MCF 10A (cell line): Measurements from ENCODE around the gene MRPS33. TPM values are rescaled to one million over a fixed set of nuclear protein-coding genes. Genes with fewer than 3 reads are reported as not detected.

ENCODE experiments used
- BruUV-seq: library from RNA; stranded (reverse); fragments of 400-500 nt; replicated peaks from 2 replicates; lab custom pipeline; 2021; lab: Mats Ljungman, UMichigan
- CTCF ChIA-PET: fragments of 300-600 bp; sonication (Branson Sonifier 250); formaldehyde crosslinking; extraction: SDS; loops from one replicate; lab custom pipeline; 2021; ENCODE audit warnings: antibody characterized with exemption, inconsistent platforms; lab: Yijun Ruan, JAX
- POLR2A ChIA-PET: fragments of 300-600, 350-650 bp; sonication (Branson Sonifier 250); formaldehyde crosslinking; extraction: SDS; loops from one replicate; lab custom pipeline; 2020; ENCODE audit warnings: antibody characterized with exemption, inconsistent platforms; lab: Yijun Ruan, JAX
- DNase-seq: peaks from one replicate; pipeline ENCODE4 v3.0.0-alpha.2; 2018; ENCODE audit not compliant: unreplicated experiment
- H3K27ac Mint-ChIP-seq: one replicate; pipeline ENCODE4 v1.8.0; 2022; ENCODE audit warnings: mild to moderate bottlenecking, low read depth, mixed read lengths; ENCODE audit not compliant: unreplicated experiment
- H3K27me3 Mint-ChIP-seq: one replicate; pipeline ENCODE4 v1.8.0; 2022; ENCODE audit warnings: mixed read lengths; ENCODE audit not compliant: insufficient read depth, unreplicated experiment
- H3K36me3 Mint-ChIP-seq: one replicate; pipeline ENCODE4 v1.8.0; 2022; ENCODE audit warnings: mild to moderate bottlenecking, moderate library complexity, mixed read lengths; ENCODE audit not compliant: insufficient read depth, unreplicated experiment
- H3K4me1 Mint-ChIP-seq: one replicate; pipeline ENCODE4 v1.8.0; 2022; ENCODE audit warnings: mixed read lengths; ENCODE audit not compliant: insufficient read depth, unreplicated experiment
- H3K4me3 Mint-ChIP-seq: one replicate; pipeline ENCODE4 v1.8.0; 2022; ENCODE audit warnings: mild to moderate bottlenecking, moderate library complexity, mixed read lengths; ENCODE audit not compliant: unreplicated experiment
- H3K9me3 Mint-ChIP-seq: one replicate; pipeline ENCODE4 v1.8.0; 2022; ENCODE audit warnings: mixed read lengths; ENCODE audit not compliant: unreplicated experiment
- CTCF ChIP-seq: fragments of 200-600 bp; IDR thresholded peaks from one replicate; pipeline ENCODE4 v1.8.0; 2022; ENCODE audit warnings: antibody characterized with exemption, mild to moderate bottlenecking; ENCODE audit not compliant: unreplicated experiment
- intact Hi-C: fragments of 100-400 bp; cut with micrococcal nuclease; formaldehyde crosslinking; loops from 2 replicates; pipeline ENCODE4 v1.14.1; 2022
- total RNA-seq: library from RNA; stranded (reverse); gene quantifications from 2 replicates; pipeline ENCODE4 v1.2.3, GENCODE V29; 2022

Gene MRPS33
- total RNA-seq, 1 experiment from 2014 or later = 58.6 TPM

GRCh38 chr7:140982508-140982907, 32.2 kb downstream of the MRPS33 start:
- no peak for TF ChIP-seq CTCF
- H3K4me1 Mint-ChIP-seq = no peaks in the 10 kb centered on the region
- no TSS peak for BruUV-seq
- H3K9me3 Mint-ChIP-seq = no peaks in the 10 kb centered on the region
- no peaks in the 10 kb centered on the region for H3K36me3 Mint-ChIP-seq
- no peak overlapping the region for H3K4me3 Mint-ChIP-seq
- H3K27me3 Mint-ChIP-seq = peaks cover 10% of the 10 kb centered on the region
- intact Hi-C loops = no loop called here
- no peak overlapping the region for H3K27ac Mint-ChIP-seq
- no peak for DNase-seq
- POLR2A ChIA-PET = interaction anchor here (0.7 kb wide), 1 partner anchor 32 kb away, joined by 3 read pairs; the partner anchor contains the start of gene MRPS33
- CTCF ChIA-PET = interaction anchor here (0.5 to 2.8 kb wide), 11 partner anchors 8 to 173 kb away, joined by 3 to 9 read pairs (median 4); no protein-coding TSS in a partner anchor

- ChIA-PET POLR2A (no interaction called here), CTCF (interaction anchor here (0.7 to 2.8 kb wide), 9 partner anchors 9 to 753 kb away, joined by 3 to 9 read pairs (median 4); no protein-coding TSS in a partner anchor)
- intact Hi-C loops = no loop called here
- Mint-ChIP-seq H3K4me1 (no peaks in the 10 kb centered on the region), H3K36me3 (no peaks in the 10 kb centered on the region), H3K27me3 (peaks cover 10% of the 10 kb centered on the region), H3K27ac (no peak overlapping the region), H3K4me3 (no peak overlapping the region), H3K9me3 (no peaks in the 10 kb centered on the region)
- no peak for TF ChIP-seq CTCF
- no TSS peak for BruUV-seq
- no peak for DNase-seq
Measured at GRCh38 chr7:140981951-140982350, 32.8 kb downstream of the MRPS33 start.

- ChIA-PET POLR2A (no interaction called here), CTCF (no interaction called here)
- no peak overlapping the region for H3K27ac Mint-ChIP-seq
- TF ChIP-seq CTCF = no peak
- no peak for DNase-seq
- H3K4me3 Mint-ChIP-seq = no peak overlapping the region
- no TSS peak for BruUV-seq
- no peaks in the 10 kb centered on the region for H3K9me3 Mint-ChIP-seq
- H3K27me3 Mint-ChIP-seq = peaks cover 10% of the 10 kb centered on the region
- H3K4me1 Mint-ChIP-seq = peaks cover 6% of the 10 kb centered on the region
- H3K36me3 Mint-ChIP-seq = no peaks in the 10 kb centered on the region
- intact Hi-C loops = no loop called here
Measured at GRCh38 chr7:140977741-140978140, 37.0 kb downstream of the MRPS33 start.

- intact Hi-C loops = no loop called here
- Mint-ChIP-seq H3K4me1 (peaks cover 6% of the 10 kb centered on the region), H3K27me3 (no peaks in the 10 kb centered on the region), H3K9me3 (no peaks in the 10 kb centered on the region), H3K4me3 (no peak overlapping the region), H3K36me3 (no peaks in the 10 kb centered on the region), H3K27ac (no peak overlapping the region)
- no TSS peak for BruUV-seq
- peak; percentile 32 for DNase-seq
- POLR2A ChIA-PET = no interaction called here
- TF ChIP-seq CTCF = no peak
- CTCF ChIA-PET = interaction anchor here (0.6 to 2.2 kb wide), 2 partner anchors 160 to 537 kb away, joined by 3 to 5 read pairs; no protein-coding TSS in a partner anchor
Measured at GRCh38 chr7:140972876-140973829, 41.6 kb downstream of the MRPS33 start.
